ENCODE measurements around the gene SELPLG.

Gene SELPLG

DNA sequence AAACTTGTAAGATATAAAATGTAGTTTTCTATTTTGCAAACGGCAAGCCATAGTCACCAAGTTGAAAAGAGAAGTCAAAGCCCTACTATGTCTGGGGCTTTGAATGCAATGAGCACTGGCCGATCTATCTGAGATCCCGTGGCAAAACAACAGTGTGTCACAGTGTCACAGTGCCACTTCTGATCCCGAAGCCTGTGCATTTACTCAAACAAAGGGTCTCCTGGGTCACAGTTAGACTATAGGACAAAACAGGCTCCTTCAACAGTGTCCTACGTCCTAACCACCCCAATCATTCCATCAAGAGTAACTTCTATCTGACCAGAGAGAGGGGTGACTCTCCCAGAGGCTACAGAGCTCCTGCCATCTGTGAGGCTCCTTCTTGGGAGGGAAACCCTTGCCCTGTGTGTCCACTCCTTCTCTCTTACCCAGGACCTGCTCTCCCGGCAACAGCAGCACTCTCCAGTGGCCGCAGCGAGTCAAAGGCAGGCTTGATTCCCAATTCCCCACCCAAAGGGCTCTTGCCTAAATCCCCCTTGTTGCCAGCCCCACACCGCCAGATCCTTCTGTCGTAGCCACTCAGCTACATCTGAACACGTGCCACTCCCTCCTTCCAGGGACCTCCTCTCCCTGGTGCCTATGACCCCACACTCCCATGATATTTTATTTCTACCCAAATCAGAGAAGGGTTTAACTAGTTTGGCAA lies 14.0 kb upstream of the SELPLG start:
- Histone ChIP-seq H3K4me3 (ENCODE audit: low read length in 2 of 2) (no peak overlapping the region), H3K4me1 (ENCODE audit: control insufficient read depth in 2 of 2, insufficient read depth in 2 of 2, low read length in 2 of 2) (no peaks in the 10 kb centered on the region), H3K27me3 (ENCODE audit: control insufficient read depth in 2 of 2, insufficient read depth in 2 of 2, low read length in 2 of 2) (no peaks in the 10 kb centered on the region), H3K9me3 (ENCODE audit: control insufficient read depth in 2 of 2, low read length in 2 of 2) (no peaks in the 10 kb centered on the region), H3K9ac (ENCODE audit: low read depth in 1 of 2, low read length in 2 of 2) (no peak overlapping the region), H3K36me3 (ENCODE audit: control insufficient read depth in 2 of 2, insufficient read depth in 2 of 2, low read length in 2 of 2) (peaks cover 39 to 52% of the 10 kb centered on the region in 2 donors), H3K27ac (ENCODE audit: low read depth in 2 of 2, low read length in 2 of 2) (no peak overlapping the region)

DNA sequence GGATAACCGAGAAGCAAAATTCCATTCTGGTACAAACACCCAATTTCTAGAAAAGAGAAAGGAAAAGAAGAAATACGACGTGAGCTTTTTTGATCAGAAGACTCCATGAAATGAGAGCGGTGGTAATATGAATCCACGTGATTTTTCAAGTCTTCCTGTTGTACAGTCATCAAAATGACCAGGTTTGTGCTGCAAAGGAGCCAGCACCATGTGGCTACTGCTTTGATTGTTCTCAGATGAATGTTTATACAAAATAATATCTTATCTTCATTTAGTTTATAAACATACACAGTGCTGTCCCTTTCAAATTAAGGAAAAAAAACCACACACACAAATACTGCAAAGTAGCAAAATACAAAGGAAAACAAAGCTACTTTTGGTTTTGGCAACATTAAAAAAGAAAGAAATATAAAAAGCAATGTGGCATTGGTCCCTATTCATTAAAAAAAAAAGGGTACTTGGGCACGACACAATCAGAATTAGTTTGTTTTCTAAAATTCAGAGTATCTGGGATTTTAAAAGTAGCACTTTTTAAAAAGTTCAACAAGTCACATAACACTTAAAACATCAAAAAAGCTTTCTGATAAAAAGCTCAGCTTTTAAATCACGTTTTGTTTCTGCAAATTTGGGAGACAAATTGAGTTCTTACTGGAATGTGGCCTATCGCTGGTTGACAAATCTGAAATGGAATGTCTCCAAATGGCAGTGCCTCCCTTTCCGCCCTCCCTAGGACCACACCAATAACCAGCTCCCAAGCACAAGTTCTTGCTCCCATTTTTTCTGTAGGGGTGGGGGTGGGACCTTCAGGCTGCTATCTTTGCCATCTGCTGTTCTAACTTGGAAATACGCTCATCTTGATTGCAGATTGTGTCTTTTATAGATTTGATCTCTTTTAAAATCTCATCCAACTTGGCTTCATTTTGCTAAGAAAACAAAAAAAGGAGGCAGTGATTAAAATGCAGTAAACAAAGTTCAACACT lies 13.2 kb upstream of the SELPLG start:
- no peak overlapping the region for H3K9ac ChIP-seq (ENCODE audit: low read depth in 1 of 2, low read length in 2 of 2)
- H3K36me3 ChIP-seq (ENCODE audit: control insufficient read depth in 2 of 2, insufficient read depth in 2 of 2, low read length in 2 of 2), result peaks cover 33 to 48% of the 10 kb centered on the region in 2 donors
- no peaks in the 10 kb centered on the region for H3K4me1 ChIP-seq (ENCODE audit: control insufficient read depth in 2 of 2, insufficient read depth in 2 of 2, low read length in 2 of 2)
- no peak overlapping the region for H3K27ac ChIP-seq (ENCODE audit: low read depth in 2 of 2, low read length in 2 of 2)
- no peaks in the 10 kb centered on the region for H3K9me3 ChIP-seq (ENCODE audit: control insufficient read depth in 2 of 2, low read length in 2 of 2)
- no peak overlapping the region for H3K4me3 ChIP-seq (ENCODE audit: low read length in 2 of 2)
- no peaks in the 10 kb centered on the region for H3K27me3 ChIP-seq (ENCODE audit: control insufficient read depth in 2 of 2, insufficient read depth in 2 of 2, low read length in 2 of 2)

DNA sequence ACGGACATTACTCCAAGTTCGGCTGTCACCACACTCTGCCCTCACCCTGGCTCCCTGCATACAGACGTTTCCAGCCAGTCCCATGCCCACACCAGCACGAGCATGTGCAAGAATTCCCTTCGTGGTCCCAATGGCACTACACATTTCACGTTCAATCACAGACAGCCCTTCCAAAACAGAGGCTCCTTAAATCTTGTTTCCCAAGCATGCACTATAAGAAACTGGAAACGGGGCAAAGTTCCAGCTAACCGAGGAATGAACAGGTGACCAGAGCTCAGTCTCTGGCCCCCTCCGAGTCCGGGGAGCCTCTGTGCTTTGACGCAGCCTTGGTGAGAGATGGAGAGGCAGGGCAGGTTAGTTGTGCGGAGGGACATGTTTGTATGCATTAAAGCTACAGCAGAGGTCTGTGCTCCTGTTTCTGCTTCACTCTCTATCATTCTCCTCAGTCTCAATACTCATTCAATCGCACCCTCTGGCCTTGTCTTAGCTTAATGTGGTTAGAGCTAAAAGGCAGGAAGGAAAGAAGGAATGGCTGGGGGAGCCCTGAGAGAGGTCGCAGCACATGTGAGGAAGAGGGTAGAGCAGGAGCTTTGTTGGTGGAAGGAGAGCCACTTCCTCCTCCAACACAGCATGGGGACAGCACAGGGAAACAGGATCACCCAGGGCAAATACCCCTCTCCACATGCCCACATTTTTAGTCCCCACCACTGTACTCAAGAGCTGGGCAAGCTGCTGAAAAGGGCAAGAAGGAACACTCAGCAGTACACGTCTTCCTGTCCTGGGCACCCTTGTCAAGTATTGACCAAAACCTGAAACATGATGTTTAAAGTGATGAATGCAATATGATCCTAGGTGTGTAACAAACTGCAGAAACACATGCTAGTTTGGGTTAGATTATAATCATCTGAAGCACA lies 12.2 kb upstream of the SELPLG start:
- Histone ChIP-seq H3K9me3 (ENCODE audit: control insufficient read depth in 2 of 2, low read length in 2 of 2) (no peaks in the 10 kb centered on the region), H3K27ac (ENCODE audit: low read depth in 2 of 2, low read length in 2 of 2) (peak overlapping the region in 1 of 2 donors; percentile 18), H3K4me1 (ENCODE audit: control insufficient read depth in 2 of 2, insufficient read depth in 2 of 2, low read length in 2 of 2) (peaks cover 0 to 6% of the 10 kb centered on the region in 2 donors), H3K27me3 (ENCODE audit: control insufficient read depth in 2 of 2, insufficient read depth in 2 of 2, low read length in 2 of 2) (no peaks in the 10 kb centered on the region), H3K36me3 (ENCODE audit: control insufficient read depth in 2 of 2, insufficient read depth in 2 of 2, low read length in 2 of 2) (peaks cover 26 to 41% of the 10 kb centered on the region in 2 donors), H3K9ac (ENCODE audit: low read depth in 1 of 2, low read length in 2 of 2) (no peak overlapping the region), H3K4me3 (ENCODE audit: low read length in 2 of 2) (no peak overlapping the region)

DNA sequence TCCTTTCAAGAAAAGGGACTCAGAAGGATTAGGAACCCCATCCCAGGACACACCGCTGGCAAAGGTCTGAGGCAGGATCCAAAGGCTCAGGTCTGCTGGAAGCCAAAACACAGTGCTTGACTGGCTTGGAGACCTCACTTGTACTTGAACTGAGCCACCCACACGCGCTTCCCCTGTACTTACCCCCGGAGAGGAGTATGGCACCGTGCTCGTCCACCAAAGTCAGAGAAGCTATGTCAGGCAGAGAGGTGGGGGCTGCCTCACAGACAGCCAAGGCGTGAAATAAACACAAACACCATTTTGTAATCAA lies 11.1 kb upstream of the SELPLG start:
- Histone ChIP-seq H3K9ac (ENCODE audit: low read depth in 1 of 2, low read length in 2 of 2) (no peak overlapping the region), H3K4me1 (ENCODE audit: control insufficient read depth in 2 of 2, insufficient read depth in 2 of 2, low read length in 2 of 2) (peaks cover 0 to 6% of the 10 kb centered on the region in 2 donors)

DNA sequence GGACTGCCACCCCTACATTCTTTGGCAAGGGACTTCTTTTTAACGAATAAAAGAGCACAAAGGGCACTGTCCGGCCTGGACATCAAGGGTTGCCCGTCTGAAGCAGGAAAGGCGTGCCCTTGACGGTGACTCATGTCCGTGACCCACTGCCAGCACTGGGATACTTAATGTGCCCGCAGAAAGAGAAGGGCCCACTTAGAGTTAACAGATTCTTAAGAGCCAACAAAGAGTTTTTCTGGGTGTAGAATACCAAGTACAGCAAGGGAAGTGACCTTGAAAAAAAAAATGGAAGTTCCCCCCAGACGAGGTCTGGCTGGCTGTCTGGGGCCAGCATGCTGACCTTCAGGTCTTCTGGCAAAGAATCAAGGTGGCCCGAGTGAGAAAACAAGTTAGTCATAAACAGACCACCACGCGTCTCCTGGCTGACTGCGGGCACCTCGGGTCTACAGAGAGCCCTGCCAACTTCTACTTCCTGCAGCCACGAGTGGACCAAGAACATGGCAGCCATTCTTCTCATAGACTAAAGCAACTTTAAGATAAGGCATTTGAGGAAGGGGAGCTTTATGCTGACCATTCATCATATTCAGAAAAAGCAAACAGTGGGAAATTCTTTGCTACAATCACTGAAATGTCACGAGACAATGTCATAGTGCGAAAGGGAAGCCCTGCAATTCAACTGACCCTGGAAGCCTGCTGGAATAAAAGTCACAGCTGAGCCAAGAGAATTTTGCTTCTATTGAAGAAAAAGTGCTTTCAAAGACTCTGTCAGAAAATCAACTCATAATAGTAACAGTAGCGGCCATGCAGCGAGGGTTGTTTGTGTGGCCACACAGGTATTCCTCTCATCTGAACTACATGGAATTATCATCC lies 10.5 kb upstream of the SELPLG start:
- no peaks in the 10 kb centered on the region for H3K27me3 ChIP-seq (ENCODE audit: control insufficient read depth in 2 of 2, insufficient read depth in 2 of 2, low read length in 2 of 2)
- H3K4me1 ChIP-seq (ENCODE audit: control insufficient read depth in 2 of 2, insufficient read depth in 2 of 2, low read length in 2 of 2), result peaks cover 0 to 6% of the 10 kb centered on the region in 2 donors
- peaks cover 26 to 36% of the 10 kb centered on the region in 2 donors for H3K36me3 ChIP-seq (ENCODE audit: control insufficient read depth in 2 of 2, insufficient read depth in 2 of 2, low read length in 2 of 2)
- no peak overlapping the region for H3K9ac ChIP-seq (ENCODE audit: low read depth in 1 of 2, low read length in 2 of 2)
- no peaks in the 10 kb centered on the region for H3K9me3 ChIP-seq (ENCODE audit: control insufficient read depth in 2 of 2, low read length in 2 of 2)
- H3K27ac ChIP-seq (ENCODE audit: low read depth in 2 of 2, low read length in 2 of 2), result peak overlapping the region in 1 of 2 donors; percentile 3
- H3K4me3 ChIP-seq (ENCODE audit: low read length in 2 of 2), result no peak overlapping the region

More for the DNA sequence above, 11.1 kb upstream of the SELPLG start:
- Histone ChIP-seq H3K27ac (ENCODE audit: low read depth in 2 of 2, low read length in 2 of 2) (no peak overlapping the region), H3K27me3 (ENCODE audit: control insufficient read depth in 2 of 2, insufficient read depth in 2 of 2, low read length in 2 of 2) (no peaks in the 10 kb centered on the region), H3K9me3 (ENCODE audit: control insufficient read depth in 2 of 2, low read length in 2 of 2) (no peaks in the 10 kb centered on the region), H3K36me3 (ENCODE audit: control insufficient read depth in 2 of 2, insufficient read depth in 2 of 2, low read length in 2 of 2) (peaks cover 26 to 39% of the 10 kb centered on the region in 2 donors), H3K4me3 (ENCODE audit: low read length in 2 of 2) (no peak overlapping the region)

DNA sequence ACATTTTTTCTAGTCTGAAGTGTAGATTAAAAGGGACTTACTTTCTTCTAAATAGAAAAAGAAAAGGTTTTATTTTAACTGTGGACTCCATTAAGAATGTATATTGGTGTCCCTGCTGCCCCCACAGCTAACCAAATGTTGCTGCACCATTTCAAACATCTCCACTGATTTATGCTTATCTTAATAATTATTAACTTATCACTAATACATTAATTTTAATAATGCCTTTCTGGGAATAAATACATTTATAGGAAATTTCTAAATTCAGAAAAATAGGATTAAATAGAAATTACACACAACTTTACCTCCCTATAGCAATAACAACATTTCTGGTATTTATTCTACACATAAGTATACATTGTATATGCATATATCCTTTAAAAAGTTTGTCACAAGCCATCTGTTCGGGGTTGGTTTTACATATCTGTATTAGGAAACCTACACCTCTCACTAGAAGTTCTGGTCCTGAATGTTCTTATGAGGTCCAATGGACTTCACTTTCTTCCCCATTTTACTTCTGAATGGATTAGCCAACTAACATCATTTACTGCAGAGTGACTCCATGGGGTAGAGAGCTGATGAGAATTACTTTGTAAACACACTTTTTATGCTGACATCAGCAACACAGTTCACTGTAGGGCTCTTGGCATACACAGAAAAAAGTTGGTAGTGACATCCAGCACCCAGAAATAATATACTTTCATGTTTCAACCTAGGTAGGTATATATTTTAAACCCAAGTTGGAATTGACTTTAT lies 9.4 kb upstream of the SELPLG start:
- peaks cover 1 to 6% of the 10 kb centered on the region in 2 donors for H3K4me1 ChIP-seq (ENCODE audit: control insufficient read depth in 2 of 2, insufficient read depth in 2 of 2, low read length in 2 of 2)
- H3K9me3 ChIP-seq (ENCODE audit: control insufficient read depth in 2 of 2, low read length in 2 of 2), result no peaks in the 10 kb centered on the region
- H3K36me3 ChIP-seq (ENCODE audit: control insufficient read depth in 2 of 2, insufficient read depth in 2 of 2, low read length in 2 of 2), result peaks cover 17 to 27% of the 10 kb centered on the region in 2 donors
- H3K27ac ChIP-seq (ENCODE audit: low read depth in 2 of 2, low read length in 2 of 2), result no peak overlapping the region
- H3K4me3 ChIP-seq (ENCODE audit: low read length in 2 of 2), result no peak overlapping the region
- H3K27me3 ChIP-seq (ENCODE audit: control insufficient read depth in 2 of 2, insufficient read depth in 2 of 2, low read length in 2 of 2), result no peaks in the 10 kb centered on the region
- H3K9ac ChIP-seq (ENCODE audit: low read depth in 1 of 2, low read length in 2 of 2), result no peak overlapping the region

DNA sequence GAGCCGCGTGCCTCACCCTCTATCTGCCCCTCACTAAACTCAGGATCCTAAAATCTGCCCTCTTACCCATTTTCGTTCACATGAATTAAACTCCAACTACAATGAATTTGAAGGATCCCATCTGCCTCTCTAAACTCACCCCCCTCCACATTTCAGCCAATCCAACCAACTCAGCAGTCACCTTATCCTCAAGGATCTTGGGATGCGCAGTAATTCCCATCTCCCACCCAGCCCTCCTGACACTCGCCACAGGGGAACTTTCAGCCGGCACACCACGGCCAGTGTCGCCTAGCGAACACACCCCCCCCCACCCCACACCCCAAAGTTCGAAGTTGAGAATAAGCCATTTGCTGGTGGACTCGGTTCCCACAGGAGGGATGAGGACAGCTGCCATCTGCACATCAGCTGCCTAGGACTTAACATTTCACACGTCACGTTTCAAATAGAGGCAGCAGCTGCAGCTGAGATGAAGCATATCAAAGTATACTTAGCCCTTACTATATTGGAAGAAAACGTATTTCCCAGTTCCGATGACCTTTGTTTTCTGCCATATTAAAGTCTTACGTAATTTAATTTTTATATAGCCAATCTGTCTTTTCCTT lies 8.7 kb upstream of the SELPLG start:
- Histone ChIP-seq H3K27ac (ENCODE audit: low read depth in 2 of 2, low read length in 2 of 2) (peak overlapping the region; percentile 26 to 35), H3K9me3 (ENCODE audit: control insufficient read depth in 2 of 2, low read length in 2 of 2) (no peaks in the 10 kb centered on the region), H3K36me3 (ENCODE audit: control insufficient read depth in 2 of 2, insufficient read depth in 2 of 2, low read length in 2 of 2) (peaks cover 11 to 20% of the 10 kb centered on the region in 2 donors), H3K9ac (ENCODE audit: low read depth in 1 of 2, low read length in 2 of 2) (no peak overlapping the region), H3K27me3 (ENCODE audit: control insufficient read depth in 2 of 2, insufficient read depth in 2 of 2, low read length in 2 of 2) (no peaks in the 10 kb centered on the region), H3K4me1 (ENCODE audit: control insufficient read depth in 2 of 2, insufficient read depth in 2 of 2, low read length in 2 of 2) (peaks cover 6% of the 10 kb centered on the region in 2 donors), H3K4me3 (ENCODE audit: low read length in 2 of 2) (no peak overlapping the region)

DNA sequence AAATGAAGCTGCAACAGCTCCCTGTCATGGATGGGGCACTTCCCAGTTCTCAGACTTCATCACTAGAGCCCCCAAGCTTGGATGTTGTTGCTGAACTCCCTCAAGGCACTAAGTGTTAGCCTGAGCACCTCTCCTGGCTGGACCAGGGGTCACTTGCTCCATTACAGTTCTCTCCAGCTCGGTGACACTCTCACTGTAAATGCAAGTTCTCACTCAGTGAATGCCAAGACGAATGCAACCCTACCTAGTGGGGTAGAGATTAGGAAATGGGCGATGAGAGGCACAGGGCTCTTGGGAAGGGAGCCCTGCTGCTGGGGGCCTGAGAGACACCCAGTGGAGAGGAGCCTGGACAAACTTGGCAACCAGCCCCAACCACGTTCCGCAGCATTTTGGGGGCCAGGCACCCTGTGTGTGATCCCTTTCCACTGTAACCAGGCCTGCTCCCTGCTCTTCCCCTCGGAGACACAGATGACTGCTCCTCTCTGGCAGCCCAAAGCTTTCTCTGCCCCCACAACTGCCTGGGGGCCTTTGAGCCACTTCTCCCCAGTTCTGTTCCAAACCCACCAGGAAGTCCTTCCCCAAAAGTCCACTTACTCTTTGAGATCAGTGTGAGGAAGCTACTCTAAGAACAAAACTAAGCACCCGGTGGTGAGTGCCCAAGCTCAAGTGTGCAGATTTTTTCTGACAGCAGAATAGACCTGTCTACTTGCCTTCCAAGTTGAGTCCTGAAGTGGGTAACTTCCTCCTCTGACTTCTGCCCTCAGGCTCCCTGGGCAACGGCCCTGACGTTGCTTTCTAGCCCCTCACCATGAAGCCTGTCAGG lies 8.0 kb upstream of the SELPLG start:
- Histone ChIP-seq H3K4me3 (ENCODE audit: low read length in 2 of 2) (no peak overlapping the region), H3K9ac (ENCODE audit: low read depth in 1 of 2, low read length in 2 of 2) (no peak overlapping the region), H3K9me3 (ENCODE audit: control insufficient read depth in 2 of 2, low read length in 2 of 2) (no peaks in the 10 kb centered on the region), H3K27me3 (ENCODE audit: control insufficient read depth in 2 of 2, insufficient read depth in 2 of 2, low read length in 2 of 2) (no peaks in the 10 kb centered on the region), H3K36me3 (ENCODE audit: control insufficient read depth in 2 of 2, insufficient read depth in 2 of 2, low read length in 2 of 2) (peaks cover 9 to 17% of the 10 kb centered on the region in 2 donors), H3K27ac (ENCODE audit: low read depth in 2 of 2, low read length in 2 of 2) (peak overlapping the region; percentile 26 to 27), H3K4me1 (ENCODE audit: control insufficient read depth in 2 of 2, insufficient read depth in 2 of 2, low read length in 2 of 2) (peaks cover 6% of the 10 kb centered on the region in 2 donors)
